GM12864 (cell line): ENCODE measurements around the gene TTBK1.

Experiments used
- DNase-seq: peaks from one replicate; pipeline ENCODE4 v3.0.0-alpha.2; 2011; ENCODE audit warnings: low read depth
- H3K4me3 ChIP-seq: 2 replicates; pipeline ENCODE4 v1.5.1; 2011; ENCODE audit warnings: mild to moderate bottlenecking, low read depth, low read length, control low read depth
- CTCF ChIP-seq: IDR thresholded peaks from 2 replicates; pipeline ENCODE4 v1.5.1; 2011; ENCODE audit warnings: low read depth, mild to moderate bottlenecking, moderate library complexity, low read length, control low read depth, inconsistent platforms; ENCODE audit errors: missing control alignments

The TTBK1 gene

DNA sequence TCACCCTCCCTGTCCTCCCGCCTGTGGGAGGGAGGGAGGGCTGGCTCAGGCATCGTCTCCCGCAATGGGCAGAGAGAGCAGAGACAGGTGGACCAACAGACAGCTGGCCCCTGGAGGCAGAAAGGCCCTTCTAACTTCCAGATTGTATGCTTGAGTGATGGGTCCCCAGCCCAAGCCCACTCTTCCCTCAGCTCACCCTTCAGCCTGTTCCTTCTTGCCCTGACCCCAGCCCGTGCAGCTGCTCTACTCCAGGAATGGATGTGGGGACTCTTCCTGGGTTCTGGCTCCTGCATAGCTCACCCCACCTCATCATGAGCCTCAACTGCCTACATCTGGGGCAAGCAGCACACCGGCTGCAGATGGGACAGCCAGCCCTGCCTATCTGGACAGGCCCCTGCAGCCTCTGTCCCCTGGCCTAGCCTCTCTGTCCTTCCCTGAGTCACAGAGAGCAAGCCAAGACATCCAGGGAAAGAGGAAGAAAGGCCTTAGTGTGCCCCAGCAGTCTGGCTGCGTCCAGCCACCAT, 43.2 kb downstream of the TTBK1 start:
- DNase-seq = no peak
- no peak overlapping the region for H3K4me3 ChIP-seq
- TF ChIP-seq CTCF = no peak

DNA sequence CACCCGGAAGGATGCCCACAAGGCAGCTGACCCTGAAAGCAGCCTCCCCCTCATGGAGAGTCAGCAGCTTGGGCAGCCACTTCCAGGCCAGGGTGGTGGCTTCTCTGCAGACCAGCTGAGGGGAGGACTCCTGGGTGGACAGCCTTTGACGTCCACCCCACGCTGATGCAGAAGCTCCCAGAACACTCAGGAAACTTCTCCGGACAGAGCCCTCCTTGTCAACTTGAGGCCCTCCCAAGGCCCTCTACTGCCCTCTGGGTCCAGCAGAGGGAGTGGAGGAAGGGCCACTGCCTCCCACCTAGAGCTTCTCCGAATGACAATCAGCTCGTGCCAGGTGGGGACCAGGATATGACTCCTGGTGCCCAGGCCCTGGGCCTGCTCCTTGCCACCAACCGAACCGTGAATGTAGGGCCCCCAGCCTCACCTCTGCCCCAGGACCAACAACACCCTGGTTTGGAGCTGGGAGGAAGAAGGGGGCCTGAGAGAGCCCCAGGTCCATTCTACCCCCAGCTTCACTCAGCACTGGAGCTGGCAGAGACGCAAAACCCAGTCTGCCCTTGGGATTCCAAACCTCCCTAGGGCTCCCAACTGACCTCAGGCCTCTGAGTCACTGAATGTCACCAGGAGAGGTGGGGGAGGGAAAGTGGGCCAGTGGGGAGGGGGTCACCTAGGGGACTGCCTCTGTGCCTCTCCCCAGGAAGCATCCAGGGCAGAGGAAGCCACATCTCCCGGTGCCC, 43.9 kb downstream of the TTBK1 start:
- no peak overlapping the region for H3K4me3 ChIP-seq
- DNase-seq = no peak
- no peak for TF ChIP-seq CTCF

- H3K4me3 ChIP-seq = no peak overlapping the region
- no peak for DNase-seq
- TF ChIP-seq CTCF = no peak
Observed at GRCh38 chr6:43287717-43288679, 44.7 kb downstream of the TTBK1 start.

- H3K4me3 ChIP-seq = no peak overlapping the region
- DNase-seq = no peak
- no peak for TF ChIP-seq CTCF
Observed at GRCh38 chr6:43290339-43290904, 47.1 kb downstream of the TTBK1 start.

DNA sequence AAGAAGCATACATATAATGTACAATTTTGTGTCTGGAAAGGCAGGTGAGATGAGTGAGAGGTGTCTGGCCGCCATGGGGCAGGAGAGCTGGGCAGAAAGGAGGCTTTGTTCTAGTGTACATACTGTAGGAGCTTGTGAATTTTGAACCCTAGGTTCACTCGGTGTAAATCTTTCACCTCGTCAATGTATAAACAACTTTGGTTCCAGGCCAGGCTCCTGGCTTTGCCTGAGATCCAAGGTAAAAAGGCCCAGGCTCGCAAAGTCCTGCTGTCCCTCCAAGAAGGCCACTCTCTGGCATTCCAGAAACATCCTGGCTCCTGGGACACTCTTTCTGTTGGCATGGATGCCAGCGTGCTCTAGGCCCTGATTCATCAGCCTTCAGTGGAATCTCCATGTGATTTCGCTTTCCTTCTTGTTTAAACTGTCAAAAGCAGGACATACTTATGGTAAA, 47.6 kb downstream of the TTBK1 start:
- H3K4me3 ChIP-seq = no peak overlapping the region
- DNase-seq = no peak
- TF ChIP-seq CTCF = no peak

DNA sequence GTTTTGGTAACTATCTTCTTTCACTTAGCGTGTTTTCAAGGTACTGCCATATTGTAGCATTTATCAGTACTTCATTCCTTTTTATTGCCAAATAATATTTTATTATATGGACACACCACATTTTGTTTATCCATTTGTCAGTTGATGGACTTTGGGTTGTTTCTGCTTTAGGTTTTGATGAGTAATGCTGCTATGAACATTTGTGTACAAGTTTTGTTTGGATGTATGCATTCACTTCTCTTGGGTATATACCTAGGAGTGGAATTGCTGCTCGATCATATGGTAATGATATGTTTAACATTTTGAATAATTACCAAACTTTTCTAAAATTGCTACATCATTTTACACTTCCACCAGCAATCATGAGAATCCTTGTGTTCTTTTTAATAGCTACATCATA, 48.4 kb downstream of the TTBK1 start:
- no peak for TF ChIP-seq CTCF
- DNase-seq = no peak
- H3K4me3 ChIP-seq = no peak overlapping the region
